ENCODE measurements around the gene IPPK.
A peak's percentile ranks its signal among the peaks of the same experiment; 100 is the strongest.

The IPPK gene

GRCh38 chr9:92685022-92685421, 15.1 kb upstream of the IPPK start:
- DNase-seq: no peak

DNA sequence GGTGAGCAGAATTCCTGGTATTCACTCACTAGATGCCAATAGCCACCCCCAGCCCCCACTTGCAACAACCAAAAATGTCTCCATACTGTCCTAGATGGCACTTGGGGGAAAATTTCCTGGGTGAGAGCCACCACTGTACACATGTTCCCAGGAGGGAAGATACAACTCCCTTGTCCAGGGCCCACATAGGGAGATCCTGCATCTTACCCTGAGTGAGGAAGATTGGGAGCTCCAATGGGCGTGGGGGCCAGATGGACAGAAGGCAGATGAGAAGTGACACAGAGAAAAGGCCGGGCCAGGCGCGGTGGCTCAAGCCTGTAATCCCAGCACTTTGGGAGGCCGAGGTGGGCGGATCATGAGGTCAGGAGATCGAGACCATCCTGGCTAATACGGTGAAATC, 12.3 kb upstream of the IPPK start:
- DNase-seq: no peak

- no peak for DNase-seq
Observed at GRCh38 chr9:92680166-92681119, 10.5 kb upstream of the IPPK start.

GRCh38 chr9:92679413-92680165, 9.7 kb upstream of the IPPK start:
- no peak for DNase-seq

GRCh38 chr9:92671323-92671722, 1.4 kb upstream of the IPPK start:
- no peak for DNase-seq

- DNase-seq: no peak
Observed at GRCh38 chr9:92669527-92669889, 423 bp downstream of the IPPK start.

DNA sequence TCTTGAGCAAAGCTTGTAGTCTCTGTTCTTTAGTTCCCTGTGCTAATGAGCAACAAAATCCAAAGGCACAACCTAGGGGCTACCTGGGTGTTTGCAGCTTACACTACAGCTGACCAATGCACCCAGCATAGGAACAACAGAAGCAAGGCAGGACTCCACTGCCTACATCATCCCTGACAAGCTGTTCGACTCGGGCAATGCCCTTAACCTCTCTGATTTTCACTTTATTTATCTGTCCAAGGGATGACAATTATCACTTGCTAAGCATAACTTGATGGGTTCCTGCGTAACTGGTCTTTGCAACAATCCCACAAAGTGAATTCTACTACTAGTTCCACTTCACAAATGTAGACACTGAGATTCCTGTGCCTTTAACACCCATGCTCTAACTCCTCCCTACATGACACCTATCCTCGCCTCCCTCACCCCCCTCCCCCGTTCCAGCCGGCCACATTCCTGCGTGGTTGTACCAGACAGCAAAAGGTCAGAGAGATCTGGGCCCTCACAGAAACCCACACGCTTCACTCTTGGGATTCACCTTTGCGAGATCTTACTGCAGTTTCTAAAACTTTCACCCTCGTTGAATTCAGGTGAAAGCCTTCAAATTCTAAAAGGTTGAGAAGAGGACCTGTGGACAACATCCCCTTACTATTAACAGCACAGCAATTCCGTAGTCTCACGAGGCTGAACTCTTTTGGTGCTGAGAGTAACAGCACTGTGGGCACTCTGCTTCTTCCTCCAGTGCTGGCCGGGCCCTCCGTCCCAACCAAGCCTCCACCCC, 995 bp downstream of the IPPK start:
- no peak for DNase-seq

DNA sequence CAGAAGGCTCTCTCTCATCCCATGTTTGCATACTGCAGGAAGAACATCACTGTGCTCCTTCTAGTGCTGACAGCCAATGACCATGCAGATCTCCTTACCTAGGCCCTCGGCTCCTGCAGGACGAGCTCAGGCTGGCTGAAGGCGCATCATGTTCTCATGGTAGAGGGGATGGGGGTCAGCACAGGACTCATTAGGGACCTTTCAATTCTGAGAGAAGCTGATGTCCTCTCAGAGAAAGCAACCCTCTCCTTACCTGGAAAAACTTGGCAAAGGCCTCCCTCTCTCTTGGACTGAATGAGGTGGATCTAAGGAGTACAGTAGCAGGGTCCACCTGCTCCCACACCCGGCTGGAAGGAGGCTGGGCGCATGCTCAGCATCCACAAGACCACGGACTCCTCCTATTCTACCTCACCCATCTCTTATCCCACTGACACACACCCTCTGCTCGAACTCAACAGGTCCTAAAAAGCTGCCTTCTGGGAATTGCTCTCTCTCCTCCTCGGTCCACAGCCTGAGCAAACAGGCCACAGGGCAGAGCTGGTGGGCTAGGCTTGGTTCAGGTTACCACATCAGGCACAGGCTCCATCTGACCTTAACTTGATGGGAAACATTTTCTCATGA, 2.9 kb downstream of the IPPK start:
- DNase-seq: no peak

DNA sequence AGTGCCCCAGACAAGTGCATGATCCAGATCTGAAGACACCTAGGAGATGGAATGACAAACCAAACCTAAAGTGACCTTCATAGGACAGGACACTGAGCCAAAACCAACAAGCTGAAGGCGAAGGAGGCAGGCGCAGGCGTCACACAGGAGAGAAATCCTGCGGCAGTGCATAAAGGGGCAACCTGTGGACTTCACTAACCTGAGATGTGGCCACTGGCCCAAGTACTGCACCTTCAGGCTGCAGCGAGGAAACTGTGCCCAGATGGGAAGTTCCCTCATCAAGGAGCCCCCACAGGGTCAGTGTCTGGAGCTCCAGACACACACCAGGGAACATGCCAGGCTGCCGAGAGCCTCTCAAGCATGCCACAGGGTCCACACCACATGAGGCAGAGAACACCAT, 3.7 kb downstream of the IPPK start:
- no peak for DNase-seq

DNA sequence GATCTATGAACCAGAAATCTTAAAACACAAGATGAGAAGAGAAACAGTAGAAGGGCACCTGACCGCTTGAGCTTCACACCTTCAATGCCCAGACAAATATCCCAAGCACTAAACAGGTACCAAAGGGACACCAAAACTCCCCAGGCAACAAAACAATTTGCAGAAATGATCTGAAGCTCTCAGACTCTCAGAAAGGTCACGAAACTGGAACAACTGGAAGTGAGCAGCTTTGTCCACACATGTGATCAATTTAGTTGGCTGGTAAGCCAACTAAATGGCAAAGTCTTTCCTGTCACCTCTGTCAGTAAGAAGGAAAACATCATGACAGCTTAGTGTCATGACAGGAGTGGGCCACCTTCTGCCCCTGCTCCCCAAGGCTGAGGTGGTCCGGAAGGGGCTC, 4.1 kb downstream of the IPPK start:
- DNase-seq: no peak

DNA sequence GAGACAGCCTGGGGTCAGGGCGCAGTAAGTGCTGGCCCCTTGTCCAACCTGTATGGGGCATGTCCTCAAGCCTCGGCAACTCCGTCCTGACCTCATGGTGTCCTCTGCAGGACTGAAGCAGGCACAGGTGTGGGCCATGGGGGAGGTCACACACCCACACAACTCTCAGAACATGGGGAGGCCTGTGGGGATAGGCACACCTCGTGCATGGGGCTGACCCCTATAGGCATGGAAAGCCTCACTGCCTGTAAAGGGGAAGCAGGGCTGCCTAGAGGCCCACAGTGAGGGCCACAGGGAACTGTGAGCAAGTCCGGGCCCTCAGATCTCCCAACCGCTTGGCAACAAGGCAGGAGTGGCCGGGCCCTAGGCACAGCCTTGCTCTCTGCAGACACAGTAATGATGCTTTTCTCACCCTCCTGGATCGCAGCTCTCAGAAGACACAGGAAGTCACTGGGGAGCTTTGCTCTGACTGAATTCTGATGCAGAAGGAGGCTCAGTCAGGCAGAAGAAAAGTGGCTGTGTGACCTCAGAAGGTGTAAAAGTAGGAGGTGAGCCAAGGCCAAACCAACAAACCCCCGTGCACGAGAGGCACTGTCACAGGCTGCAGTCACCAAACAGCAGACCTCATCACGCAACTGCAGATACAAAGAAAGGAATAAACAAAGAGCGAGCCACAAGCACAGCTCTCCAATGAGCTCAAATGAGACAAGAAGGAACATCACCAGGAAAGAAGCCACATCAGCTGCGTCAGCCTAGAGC, 5.4 kb downstream of the IPPK start:
- DNase-seq: peak; percentile 11

- DNase-seq: no peak
Observed at GRCh38 chr9:92663951-92664350, 6.0 kb downstream of the IPPK start.

GRCh38 chr9:92663126-92663525, 6.8 kb downstream of the IPPK start:
- no peak for DNase-seq

GRCh38 chr9:92661743-92662142, 8.2 kb downstream of the IPPK start:
- DNase-seq: peak; percentile 56

DNA sequence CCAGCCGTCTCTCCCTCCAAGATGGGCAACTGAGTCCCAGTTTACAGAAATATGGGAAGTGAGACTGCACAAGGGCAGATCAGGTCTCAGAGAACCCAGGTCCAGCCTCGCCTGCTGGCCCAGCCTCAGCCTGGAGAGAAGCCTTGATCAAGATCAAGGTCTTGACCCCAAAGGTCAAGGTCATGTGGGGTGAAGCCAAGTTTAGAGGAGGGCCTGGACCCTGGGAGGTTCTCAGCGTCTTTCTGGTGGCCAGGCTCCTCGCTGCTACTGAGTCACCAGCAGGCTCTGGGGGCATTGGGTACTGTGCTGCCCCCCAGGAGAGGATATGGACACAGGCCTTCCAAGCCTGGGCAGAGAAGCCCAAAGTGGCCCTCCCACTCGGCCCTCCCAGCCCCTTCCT, 8.8 kb downstream of the IPPK start:
- DNase-seq: no peak

DNA sequence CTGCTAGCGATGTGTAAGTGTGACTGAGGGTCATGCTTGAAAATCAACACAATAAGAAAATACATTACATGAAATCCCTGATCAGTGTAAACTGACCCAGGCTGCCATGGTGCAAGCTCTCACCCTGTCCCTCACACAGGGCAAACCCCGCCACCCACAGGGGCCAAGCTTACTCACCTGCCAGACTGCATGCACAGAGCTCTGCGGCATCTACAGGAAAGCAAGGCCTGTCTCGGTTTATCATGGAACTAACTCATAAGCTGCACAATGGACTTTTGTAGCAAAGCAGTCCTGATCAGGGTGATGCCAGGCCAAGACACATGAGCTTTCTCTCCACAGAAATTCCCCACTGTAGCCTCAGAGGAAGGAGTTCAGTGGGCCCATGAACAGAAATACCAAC, 9.7 kb downstream of the IPPK start:
- DNase-seq: no peak

DNA sequence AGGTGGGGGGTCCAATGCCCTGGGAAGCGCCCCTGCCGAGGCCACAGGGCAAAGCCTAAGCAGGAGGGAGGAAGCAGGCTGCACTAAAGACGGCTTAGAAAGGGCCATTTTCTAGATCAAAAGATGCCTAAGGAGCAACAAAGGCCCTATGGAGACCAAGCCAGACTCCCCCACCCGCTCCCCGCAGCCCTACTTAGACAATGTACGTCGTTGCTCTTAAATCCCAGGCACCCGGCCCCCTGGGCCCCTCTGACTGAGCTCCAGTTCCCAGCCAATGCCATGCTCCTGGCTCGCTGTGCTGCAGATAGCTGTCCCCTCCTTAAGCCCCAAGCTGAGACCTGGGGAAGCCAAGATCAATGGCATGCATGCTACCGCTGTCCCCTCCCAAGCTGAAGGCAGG, 10.3 kb downstream of the IPPK start:
- no peak for DNase-seq

DNA sequence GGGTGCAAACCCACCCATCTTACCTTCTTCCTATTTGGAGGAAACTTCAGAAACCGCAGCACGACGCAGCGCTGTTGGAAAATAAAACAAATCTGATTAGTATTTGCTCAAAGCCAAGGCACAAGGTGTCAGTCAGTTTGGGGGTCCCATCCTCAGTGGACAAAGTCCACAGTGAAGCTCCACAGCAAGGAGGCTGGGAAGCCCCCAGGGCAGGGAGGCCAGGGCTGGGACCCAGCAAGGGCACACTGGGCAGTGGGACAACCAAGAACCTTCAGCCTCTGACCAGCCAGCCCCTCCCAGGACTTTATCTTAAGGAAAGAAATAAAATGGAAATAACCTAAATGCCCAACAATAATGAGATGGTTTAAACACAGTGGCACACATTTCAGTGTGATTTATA, 11.3 kb downstream of the IPPK start:
- no peak for DNase-seq

- DNase-seq: no peak
Observed at GRCh38 chr9:92658176-92658575, 11.8 kb downstream of the IPPK start.

DNA sequence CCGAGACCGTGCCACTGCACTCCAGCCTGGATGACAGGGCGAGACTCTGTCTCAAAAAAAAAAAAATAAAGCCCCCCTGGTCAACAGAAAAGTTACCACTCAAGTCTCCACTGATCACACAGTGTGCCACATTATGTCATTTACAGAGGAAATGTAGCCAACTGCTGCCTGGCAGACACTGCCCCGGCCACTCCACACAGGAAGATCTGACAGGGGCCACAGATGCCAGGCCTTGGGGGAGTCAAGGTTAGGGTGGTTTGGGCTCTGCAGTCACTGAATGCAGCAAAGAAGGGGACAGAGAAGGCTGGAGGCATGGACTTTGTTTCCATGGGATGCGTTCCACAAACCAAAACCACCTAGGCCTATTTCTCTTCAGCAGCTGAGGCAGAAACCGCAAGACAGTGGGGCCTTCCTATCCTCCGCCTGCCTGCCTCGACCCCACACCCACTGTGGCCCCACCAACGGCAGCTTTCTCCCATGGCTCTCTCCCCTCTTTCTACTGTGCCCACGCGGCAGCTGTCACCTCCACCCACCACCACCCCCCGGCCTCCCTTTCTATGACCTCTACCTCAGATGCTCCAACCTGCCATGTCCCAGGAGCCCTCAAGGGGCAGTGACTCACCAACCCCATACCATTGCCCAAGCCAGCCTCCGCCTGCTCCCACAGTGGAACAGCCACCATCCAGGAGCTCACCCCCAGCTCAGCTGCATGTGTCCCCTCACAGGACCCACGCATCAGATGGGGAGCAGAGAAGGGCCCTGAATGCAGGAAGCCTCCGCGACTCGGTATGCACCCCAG, 12.4 kb downstream of the IPPK start:
- no peak for DNase-seq

- no peak for DNase-seq
Observed at GRCh38 chr9:92656537-92656925, 13.4 kb downstream of the IPPK start.
